DND-41 (cell line): ENCODE measurements around the gene GUCA2A.

Source experiments
- CTCF ChIP-seq: IDR thresholded peaks from 2 replicates; pipeline ENCODE4 v1.5.1; 2012; ENCODE audit warnings: borderline replicate concordance, low read length, moderate library complexity, mild to moderate bottlenecking; ENCODE audit not compliant: poor library complexity, severe bottlenecking; ENCODE audit errors: extremely low read depth
- EZH2 ChIP-seq: IDR thresholded peaks from 3 replicates; pipeline ENCODE4 v1.6.1; 2012; ENCODE audit warnings: borderline replicate concordance, low read depth, mild to moderate bottlenecking, moderate library complexity, low read length, inconsistent platforms; ENCODE audit not compliant: severe bottlenecking

DNA sequence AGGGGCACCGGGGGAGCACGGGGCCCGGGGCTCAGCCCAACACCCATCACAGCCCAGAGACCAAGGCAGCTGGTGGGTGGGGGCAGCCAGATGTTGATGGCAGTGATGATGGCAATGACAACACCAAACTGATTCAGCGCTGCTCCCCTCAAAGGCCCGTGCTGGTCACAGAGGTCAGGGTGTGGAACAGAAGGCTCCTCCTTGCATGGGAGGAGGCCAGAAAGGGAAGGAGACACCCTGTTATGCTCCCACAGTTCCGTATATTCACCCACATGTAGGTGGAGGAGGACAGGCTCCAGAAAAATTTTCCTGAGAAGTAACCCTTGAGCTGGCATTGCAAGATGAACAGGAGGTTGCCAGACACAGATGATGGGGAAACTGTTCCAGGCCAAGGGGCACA lies 10.9 kb downstream of the GUCA2A start:
- TF ChIP-seq CTCF (no peak), EZH2 (no peak)
